ENCODE measurements around the gene GTPBP6.
"Not testable (repeated sequence)": the region's sequence is repeated elsewhere in the genome, so short reads cannot be mapped to it uniquely, and the experiment has no call there.

The GTPBP6 gene

DNA sequence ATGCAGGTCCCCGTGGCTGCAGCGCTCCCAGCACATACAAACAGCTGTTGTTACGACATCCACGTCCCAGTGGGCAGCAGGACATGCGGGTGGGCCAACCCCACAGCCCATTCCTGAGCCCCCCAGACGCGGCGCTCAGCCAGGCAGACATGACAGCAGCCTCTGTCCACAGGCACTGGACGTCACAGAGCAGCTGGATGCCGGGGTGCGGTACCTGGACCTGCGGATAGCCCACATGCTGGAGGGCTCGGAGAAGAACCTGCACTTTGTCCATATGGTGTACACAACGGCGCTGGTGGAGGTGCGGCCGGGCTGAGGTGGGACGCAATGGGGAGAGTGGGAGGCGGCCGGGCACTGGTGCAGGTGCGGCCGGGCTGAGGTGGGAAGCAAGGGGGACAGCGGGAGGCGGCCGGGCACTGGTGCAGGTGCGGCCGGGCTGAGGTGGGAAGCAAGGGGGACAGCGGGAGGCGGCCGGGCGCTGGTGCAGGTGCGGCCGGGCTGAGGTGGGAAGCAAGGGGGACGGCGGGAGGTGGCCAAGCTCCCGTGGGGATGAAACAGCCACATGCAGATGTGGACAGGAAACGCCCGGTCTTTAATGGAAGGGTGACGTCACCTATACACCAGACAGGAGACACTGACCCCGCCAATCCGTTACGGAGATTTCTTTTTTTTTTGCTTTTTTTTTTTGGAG, 28.0 kb downstream of the GTPBP6 start:
- DNase-seq (ENCODE audit: low spot score): no peak

GRCh38 chrX:288561-288991, 30.0 kb downstream of the GTPBP6 start:
- no peak for DNase-seq (ENCODE audit: low spot score)

DNA sequence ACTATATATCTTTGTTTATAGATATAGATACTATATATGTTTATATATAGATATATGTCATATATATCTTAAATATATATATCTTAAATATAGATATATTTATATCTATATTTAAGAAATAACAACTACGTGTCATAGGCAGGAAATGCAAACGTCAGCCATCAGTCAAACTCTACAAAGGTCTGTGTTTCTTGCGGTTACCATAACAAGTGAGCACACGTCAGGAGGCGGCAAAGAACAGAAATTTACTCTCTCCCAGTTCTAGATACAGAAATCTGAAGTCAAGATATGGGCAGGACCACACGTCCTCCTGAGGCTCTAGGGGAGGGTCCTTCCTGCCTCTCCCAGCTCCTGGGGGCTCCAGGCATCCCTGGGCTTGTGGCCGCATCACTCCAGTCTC, 30.9 kb downstream of the GTPBP6 start:
- no peak for DNase-seq (ENCODE audit: low spot score)

- no peak for DNase-seq (ENCODE audit: low spot score)
These were observed 33.4 kb downstream of the GTPBP6 start for GRCh38 chrX:285076-285677.

- peak; percentile 86 for DNase-seq (ENCODE audit: low spot score)
These were observed 35.3 kb downstream of the GTPBP6 start for GRCh38 chrX:283115-283845.

GRCh38 chrX:282000-282681, 36.5 kb downstream of the GTPBP6 start:
- DNase-seq (ENCODE audit: low spot score): not testable (repeated sequence)

DNA sequence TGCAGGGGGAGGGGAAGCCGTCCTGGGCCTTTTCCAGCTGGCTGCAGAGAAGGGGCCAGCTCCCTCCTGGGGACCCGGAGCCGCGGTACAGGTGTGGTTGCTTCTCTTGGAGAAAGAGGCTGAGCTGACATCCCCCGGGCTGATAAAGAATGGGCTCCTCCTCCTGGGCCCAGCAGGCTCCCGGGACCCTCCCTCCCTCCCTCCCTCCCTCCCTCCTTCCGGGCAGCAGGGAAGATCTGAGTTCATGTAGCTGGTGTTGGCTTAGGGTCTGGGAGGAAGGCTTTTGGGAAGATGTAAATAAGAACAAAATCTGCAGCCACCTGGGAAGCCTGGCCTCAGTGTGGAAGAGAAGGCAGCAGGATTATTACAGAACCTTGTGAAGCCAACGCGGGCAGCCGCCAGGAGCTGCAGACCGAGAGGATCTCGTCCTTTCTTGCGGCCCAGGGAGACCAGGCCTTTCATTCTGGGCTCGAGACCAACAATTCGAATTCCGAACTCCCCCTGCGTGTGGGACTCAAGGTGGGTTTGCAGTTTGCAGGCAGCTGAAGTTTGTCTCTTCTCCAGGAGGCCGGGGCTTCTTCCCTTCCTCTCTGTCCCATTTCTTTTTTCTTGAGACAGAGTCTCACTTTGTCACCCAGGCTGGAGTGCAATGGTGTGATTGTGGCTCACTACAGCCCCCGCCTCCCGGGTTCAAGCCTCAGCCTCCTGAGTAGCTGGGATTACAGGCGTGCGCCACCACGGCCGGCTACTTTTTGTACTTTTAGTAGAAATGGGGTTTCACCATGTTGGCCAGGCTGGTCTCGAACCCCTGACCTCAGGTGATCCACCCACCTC, 37.2 kb downstream of the GTPBP6 start, which contains the start of gene PLCXD1:
Gene PLCXD1, plus strand, starts transcription at position 216 of the 834 bp plus-strand sequence. CDS start 2,807 bp downstream, outside the sequence.
- DNase-seq (ENCODE audit: low spot score): no peak

DNA sequence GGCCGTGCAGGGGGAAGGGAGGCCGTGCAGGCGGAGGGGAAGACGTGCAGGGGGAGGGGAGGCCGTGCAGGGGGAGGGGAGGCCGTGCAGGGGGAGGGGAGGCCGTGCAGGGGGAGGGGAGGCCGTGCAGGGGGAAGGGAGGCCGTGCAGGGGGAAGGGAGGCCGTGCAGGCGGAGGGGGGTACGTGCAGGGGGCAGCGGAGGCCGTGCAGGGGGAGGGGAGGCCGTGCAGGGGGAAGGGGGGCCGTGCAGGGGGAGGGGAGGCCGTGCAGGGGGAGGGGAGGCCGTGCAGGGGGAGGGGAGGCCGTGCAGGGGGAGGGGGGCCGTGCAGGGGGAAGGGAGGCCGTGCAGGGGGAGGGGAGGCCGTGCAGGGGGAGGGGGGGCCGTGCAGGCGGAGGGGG, 37.9 kb downstream of the GTPBP6 start:
- not testable (repeated sequence) for DNase-seq (ENCODE audit: low spot score)

- DNase-seq (ENCODE audit: low spot score): not testable (repeated sequence)
These were observed 38.6 kb downstream of the GTPBP6 start for GRCh38 chrX:279757-280604.

DNA sequence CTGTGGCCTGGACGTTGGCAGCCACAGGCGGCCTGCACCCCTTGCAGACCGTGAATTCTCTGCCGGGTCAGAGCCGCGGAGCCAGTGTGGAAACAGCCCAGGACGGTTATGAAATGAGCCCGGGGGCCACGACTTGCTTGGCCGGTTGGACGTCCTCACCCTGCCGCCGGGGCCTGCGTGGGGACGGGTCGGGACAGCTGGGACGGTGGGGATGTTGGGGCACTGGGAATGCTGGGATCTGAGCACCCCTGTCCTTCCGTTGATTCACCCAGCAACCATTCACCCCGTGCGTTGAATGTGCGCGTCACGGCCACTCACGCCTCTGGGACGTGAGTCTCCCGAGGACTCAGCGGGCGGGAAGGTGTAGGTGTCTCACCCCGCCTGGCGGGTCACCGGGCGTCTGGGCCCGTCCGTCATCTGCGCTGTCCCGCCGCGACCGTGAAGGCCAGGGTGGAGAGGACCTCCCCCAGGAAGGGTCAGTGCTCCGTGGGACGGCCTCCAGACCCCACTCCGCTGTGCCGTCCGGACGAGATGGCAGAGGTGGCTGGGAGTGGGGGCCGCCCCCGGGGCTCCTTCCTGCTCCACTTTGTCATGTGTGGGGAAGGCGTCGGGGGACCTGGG, 41.9 kb downstream of the GTPBP6 start:
- no peak for DNase-seq (ENCODE audit: low spot score)

GRCh38 chrX:275967-276580, 42.5 kb downstream of the GTPBP6 start:
- peak; percentile 32 for DNase-seq (ENCODE audit: low spot score)

DNA sequence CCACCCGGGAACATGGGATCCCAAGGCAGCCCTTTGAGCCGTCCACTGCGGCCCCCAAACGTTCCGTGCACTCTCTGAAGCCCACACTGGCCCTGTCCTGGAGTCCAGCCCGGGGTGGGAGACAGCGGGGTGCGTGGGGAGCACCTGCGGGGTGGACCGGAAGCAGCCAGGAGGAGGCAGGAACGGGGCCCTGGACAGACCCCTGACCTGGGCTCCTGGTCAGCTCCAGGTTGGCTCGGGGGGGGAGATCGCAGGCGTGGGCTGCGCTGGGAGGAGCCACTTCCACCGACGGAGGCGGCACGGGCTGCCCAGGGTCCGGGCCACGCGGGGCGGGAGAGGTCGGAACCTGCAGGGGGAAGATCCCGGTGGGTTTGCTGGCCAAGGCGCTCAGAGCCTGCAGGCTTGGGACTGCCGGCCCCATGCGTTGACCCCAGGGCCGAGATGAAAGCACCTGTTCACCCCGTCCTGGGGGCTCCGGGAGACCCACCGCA, 43.1 kb downstream of the GTPBP6 start:
- no peak for DNase-seq (ENCODE audit: low spot score)

DNA sequence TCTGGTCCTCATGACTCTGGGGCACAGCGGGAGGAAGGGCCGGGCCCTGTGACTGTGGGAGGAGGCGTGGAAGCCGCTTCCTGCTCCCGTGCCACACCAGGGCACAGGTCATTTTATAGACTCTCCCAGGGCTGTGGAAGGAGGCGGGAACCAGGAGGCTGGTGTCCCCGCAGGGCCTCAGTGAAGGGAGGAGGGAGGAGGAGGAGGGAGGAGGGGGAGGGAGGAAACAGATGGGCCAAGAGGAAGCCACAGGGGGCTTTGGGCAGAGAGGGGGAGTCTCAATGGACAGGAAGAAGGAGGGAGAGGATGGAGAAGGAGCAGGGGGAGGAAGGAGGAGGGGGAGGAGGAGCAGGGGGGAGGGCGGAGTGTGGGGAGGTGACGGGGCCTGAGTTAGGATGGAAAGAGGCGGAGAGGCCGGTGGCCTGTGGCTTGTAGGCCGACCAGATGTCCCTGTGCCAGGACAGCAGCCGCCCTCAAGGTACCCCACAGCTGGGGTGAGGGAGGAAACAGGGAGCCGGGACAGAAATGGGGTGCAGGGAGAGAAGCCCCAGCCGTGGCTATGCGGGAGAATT, 43.6 kb downstream of the GTPBP6 start:
- no peak for DNase-seq (ENCODE audit: low spot score)

DNA sequence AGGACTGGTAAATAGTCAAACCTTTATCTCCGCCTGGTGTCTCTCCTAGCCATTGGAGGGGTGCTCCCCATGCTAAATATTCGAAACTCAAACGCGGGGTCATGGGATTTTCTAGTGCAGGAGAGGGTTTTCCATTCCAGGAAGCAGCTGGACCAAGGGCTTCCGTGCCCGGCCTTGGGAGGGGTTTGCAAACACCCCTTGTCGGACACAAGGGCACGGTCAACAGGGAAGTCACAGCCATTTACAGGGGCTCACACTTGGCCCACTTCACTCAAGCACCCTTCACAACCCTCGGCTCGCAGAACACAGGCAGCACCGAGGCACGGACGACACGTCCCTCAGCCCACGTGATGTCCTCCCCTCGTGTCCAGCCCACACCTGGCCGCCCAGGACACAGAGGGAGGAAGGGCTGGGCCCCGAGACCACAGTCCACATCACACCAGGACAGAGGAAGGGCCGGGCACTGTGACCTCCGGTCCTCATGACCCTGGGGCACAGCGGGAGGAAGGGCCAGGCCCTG, 47.7 kb downstream of the GTPBP6 start:
- DNase-seq (ENCODE audit: low spot score): no peak

GRCh38 chrX:267771-268261, 50.8 kb downstream of the GTPBP6 start:
- DNase-seq (ENCODE audit: low spot score): no peak

DNA sequence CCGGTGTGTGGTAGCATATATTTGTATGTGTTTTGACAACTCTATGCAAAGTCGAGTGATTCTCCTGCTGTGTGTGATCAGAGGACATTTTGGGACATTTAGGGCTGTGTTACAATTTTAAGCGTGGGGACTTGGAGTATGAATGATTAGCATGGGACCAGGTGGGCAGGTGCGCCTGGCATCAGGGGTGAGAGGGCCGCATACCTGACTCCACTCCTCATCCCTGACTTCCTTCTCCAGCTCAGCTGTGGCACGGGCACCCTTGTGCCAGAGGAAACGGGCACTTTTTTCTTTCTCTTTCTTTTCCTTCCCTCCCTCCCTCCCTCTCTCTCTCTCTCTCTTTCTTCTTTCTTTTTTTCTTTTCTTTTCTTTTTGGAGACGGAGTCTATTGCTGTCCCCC, 53.1 kb downstream of the GTPBP6 start:
- no peak for DNase-seq (ENCODE audit: low spot score)

- no peak for DNase-seq (ENCODE audit: low spot score)
These were observed 53.8 kb downstream of the GTPBP6 start for GRCh38 chrX:264634-265455.

DNA sequence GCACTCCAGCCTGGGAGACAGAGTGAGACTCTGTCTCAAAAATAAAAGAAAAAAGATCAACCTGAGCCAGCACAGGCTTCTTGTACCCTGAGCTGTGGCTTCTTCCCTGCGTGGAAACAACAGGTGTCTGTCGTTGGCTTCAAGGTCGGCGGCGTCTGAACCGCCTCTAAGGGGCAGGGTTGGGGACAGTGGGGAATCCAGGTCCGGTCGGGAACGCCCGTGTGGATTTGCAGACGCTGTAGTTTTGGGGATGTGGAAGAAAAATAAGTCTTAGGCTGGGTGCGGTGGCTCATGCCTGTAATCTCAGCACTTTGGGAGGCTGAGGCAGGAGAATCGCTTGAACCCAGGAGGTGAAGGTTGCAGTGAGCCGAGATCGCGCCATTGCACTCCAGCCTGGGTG, 54.6 kb downstream of the GTPBP6 start:
- DNase-seq (ENCODE audit: low spot score): not testable (repeated sequence)
